NCI-H1092 treated with DMSO at 0.1 percent for 48 hours (cell line): Measurements from ENCODE around the gene NRG2.

Experiments used
- DNase-seq: peaks from one replicate; lab custom pipeline; 2025; lab: John Stamatoyannopoulos, UW

NRG2 gene

DNA sequence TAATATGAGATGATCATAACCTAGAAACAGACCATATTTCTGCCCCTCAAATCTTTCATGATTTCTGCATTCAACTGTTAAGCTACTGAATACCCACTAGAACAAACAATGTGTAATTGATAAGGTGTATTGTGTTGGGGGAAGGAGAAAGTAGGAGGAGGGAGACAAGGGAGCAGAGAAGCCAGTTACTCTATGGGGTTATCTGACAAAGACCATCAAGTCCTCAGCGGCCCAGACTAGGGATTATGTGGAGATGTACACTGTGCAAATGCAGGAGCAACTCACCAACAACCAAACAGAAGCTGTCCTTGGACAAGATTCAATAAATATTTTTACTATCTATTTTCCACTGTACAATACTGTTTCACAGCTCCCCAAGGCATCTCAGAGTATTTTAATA is 2.7 kb downstream of the NRG2 start:
- no peak for DNase-seq

- DNase-seq = no peak
Observed at GRCh38 chr5:140039561-140039960, 3.5 kb downstream of the NRG2 start.

- no peak for DNase-seq
Observed at GRCh38 chr5:140038373-140038957, 4.6 kb downstream of the NRG2 start.

GRCh38 chr5:140037012-140037411 is 6.1 kb downstream of the NRG2 start:
- no peak for DNase-seq

DNA sequence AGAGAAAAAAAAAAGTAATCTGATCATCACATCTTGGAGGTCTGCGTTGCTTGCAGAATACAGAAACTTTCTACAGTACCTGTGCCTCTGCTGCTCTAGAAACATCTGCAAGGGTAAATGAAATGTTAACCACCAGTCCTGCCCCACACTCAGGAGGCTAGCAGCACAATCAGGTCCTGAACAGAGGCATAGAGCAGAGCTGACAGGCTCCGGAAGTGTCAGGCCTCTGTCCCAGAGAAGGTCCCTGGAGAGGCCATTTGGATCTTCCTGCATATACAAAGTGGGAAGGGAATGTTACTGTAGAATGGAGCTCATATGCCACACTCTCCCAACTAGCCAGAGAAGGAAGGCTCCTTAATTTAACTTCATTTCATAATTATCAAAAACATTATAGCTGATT is 7.2 kb downstream of the NRG2 start:
- DNase-seq = no peak

- no peak for DNase-seq
Observed at GRCh38 chr5:140033037-140033760, 9.9 kb downstream of the NRG2 start.

DNA sequence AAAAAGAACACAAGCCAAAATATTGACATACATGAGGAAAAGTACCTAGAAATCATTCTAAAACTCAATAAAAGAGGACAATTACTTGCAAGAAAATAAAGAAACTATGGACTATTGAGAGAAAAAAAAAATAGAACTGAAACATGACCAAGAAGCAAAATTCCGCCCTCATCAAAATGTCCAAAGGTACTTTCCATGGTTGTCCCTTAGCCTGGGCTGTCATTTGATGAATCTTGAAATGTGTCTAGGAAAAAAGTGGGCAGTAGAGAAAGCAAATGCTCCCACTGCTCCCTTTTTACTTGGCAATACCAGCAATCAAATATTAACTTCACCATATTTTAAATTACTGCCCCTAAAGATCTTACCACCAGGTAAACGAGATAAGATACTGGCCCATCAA is 10.8 kb downstream of the NRG2 start:
- DNase-seq = no peak

DNA sequence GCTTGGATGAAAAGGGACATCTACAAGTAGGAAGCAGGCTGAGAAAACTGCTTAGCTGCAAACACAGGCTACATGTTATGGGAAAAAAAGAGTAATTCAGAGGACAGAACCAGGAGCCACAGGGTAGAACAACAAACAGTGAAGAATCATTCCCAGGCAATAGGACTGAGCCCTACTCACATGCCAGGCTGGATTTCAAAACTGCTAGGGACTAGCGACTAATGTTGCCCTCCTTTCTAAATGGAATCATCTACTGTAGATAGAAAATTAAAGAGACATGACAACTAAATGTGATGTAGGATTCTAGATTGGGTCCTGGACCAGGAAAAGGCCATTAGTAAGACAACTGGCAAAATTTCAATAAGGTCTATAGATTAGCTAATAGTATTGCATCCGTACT is 15.3 kb downstream of the NRG2 start:
- DNase-seq = no peak

DNA sequence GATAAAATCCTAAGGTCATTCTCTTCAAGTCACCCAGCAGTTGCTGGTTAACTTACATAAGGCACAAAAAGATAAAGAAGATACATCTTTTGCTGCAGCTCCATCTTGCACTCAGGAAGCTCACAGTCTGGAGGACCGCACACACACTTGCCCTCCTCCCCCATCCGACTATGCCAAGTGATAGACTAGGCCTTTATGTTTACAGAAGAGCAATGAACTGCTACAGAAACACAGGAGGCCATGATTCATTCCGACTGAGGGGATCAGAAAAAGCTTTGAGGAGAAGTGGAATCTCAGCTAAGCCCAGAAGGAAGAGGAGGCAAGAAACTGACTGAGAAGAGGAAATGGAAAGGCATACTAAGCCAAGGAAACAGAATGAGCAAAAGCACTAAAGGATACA is 17.4 kb downstream of the NRG2 start:
- DNase-seq = no peak

DNA sequence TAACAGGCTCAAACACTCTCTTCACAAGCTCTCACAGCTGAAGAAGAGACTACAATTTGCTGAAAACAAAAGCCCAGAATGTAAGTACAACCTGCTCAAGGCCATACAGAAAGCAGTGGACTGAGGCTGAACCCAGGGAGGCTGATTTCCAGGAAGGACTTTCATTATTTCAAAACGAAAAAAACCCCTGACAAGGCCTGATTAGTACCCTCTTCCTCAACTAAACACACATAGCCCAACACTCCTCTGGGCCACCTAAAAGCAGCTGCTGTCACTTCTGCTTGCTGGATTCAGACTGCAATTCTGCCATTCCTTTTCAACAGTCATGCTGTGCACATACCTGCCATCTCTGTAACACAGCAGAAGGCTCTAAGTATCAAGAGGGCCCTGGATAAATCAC is 18.2 kb downstream of the NRG2 start:
- DNase-seq = no peak

- DNase-seq = no peak
Observed at GRCh38 chr5:140023611-140024191, 19.4 kb downstream of the NRG2 start.

DNA sequence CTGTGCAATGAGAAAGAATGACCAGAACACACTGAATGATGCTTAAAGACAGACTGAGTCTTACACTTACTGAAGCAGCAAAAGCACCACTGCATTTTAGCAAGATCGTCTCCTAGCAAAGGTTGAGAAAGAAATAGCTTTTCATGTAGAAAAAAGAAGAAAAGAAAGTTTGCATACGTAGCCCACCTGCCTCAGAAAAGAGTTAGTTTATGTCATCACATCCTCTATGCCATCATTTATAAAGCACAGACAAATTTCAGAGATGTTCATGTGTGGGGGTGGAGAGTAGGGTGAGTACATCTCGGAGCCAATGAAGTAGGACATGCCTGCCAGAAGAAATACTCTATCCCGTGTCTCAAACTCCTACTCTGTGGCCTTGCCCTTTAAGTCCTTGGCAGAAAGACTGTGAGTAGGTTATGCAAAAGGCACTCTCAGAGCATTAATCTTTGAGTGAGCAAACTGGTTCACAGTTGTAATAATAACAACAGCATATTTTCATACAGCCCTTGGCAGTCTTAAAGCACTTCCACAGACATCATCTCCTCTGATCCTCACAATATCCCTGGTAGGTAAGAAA is 22.4 kb downstream of the NRG2 start:
- DNase-seq = no peak

- DNase-seq = no peak
Observed at GRCh38 chr5:140018920-140019644, 24.0 kb downstream of the NRG2 start.

DNA sequence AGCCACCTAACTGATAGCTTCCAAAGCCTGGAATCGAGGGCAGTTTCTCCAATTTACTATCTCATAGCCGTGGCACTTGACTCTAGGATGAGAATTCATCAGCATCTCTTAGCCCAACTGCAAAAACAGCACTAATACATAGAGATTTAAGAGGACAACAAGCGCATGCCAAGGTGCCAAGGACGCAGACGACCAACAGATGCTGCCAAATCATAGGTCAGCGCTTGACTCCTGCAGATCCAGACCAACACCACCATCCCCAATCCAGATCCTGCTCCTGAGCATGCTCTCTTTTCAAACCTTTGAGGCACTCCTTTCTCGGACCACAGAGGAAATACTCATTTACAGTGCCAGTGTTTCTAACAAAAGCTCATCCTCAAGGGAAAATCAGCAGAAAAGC is 24.6 kb downstream of the NRG2 start:
- no peak for DNase-seq

DNA sequence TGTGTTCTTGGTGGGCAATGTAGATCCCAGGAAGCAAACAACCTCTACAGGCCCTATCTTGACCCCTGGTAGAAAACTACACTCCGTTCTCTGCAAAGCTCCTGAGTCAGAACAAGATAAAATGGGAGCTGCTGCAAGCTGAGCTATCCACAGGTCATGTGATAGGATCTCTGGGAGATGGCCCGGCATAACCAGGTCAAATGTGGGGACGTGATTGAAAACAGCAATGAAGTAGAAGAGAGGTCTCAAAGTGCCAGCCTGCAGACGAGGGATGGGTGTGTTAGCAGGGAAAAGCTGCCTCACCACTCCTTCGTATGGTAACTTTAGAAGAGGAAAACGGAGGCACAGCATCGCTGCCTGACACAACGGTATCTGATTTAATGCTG is 25.0 kb downstream of the NRG2 start:
- DNase-seq = no peak

DNA sequence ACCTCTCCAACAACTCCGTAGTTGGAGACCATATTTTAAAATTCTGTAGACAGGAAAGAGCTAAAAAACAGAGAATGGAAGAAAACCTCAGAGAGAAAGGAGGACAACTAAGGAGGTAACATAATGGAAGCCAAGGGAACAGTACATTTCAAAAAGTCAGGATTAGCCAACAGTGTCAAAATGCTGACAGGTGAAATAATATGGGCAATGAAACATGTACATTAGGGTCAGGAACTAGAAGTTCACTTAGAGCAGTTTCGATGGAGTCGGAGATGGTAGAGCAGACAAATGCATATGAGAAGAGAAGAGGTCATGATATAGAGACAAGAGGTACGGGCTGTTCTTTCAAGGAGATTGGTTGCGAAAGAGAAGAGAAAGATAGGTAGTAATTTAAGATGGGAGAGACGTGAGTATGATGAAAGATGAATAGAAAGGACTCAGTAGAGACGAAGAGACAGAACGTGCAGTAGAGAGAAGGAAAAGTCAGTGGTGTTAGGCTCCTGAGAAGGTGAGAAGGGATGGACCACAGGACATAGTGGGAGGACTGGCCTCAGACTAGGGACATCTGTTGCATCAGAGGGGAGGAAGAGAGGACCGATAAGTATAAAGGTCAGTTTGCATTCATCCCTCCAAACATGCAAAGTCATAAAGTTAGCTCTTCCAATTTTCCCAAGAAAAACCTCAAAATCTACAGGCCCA is 25.6 kb downstream of the NRG2 start:
- no peak for DNase-seq

DNA sequence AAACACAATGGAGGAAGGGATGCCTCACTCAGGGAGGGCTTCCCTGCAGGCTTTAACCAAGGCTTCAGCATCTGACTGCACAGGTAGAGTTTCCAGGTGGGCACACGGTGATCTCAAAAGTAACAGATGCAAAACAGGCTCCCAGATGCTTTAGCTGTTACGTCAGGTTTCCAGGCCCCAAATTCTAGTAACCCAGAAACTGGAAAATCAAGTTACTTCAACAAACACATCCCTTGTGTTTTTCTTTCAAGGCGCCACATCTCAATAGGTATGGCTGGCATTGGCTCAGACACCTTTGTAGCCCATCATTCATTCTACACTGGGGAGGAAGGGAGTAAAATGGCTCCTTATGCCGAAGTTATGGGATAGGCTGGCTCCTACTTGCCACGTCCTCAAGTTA is 27.4 kb downstream of the NRG2 start:
- no peak for DNase-seq

- no peak for DNase-seq
Observed at GRCh38 chr5:140014751-140015150, 28.3 kb downstream of the NRG2 start.

DNA sequence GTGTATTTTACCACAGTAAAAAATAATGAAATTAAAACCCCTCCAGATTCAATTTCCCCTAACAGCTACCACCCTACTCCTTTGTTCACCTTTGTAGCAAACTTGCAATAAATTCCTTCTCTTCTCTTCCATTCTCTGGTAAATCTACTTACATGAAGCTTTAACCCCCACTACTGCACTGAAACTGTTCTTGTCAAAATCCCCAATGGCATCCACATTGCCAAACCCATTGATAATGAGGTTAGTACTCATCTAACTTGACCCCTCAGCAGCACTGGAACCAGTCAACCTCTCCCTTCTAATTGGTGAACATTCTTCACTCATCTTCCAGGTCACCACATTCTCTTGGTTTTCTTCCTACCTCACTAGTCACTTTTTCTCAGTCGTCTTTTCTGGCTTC is 29.6 kb downstream of the NRG2 start:
- DNase-seq = no peak

DNA sequence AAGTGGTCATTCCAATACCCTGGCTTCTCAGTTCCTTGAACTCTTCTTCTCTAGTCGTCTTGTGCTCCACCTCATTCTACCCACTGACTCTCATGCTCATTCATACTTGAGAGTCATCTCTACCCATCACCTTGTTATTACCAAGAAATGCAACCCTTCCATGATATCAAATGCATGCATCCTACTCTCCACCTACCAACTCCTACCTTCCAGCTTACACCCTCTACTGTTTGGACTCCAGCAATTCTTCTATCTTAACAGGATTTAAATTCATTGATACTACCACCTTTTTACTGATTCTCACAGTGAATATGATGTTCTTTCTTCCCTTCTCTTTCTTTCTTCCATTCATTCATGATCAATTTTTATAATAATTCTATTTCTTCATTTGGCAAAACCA is 30.7 kb downstream of the NRG2 start:
- DNase-seq = no peak

GRCh38 chr5:140011297-140011802 is 31.7 kb downstream of the NRG2 start:
- DNase-seq = no peak

DNA sequence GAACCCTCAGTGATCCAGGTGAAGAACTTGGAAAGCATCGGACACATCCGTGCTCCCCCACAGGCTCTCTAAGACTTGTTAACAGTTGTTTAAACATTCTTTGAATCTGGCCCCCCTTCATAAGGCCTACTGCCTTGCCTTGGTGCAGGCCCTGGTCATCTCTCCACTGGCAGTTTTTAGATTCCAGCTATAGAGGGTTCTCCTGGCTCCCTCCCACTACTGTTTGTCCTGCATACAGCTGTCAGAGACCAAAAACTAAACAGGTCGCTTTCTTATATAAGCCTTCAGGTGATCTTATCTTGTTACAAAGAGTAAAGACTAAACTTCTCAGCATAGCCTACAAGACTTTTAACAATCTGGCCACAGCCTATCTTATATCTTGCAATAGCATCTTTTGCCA is 32.3 kb downstream of the NRG2 start:
- no peak for DNase-seq
